SK-N-SH treated with all-trans-retinoic acid at 6 μM for 48 hours (cell line): ENCODE data around the gene HOXD1.

Experiments used
- OSR1 ChIP-seq: fragments of 250-450 bp; sonication (Bioruptor Pico); IDR thresholded peaks from 2 replicates; pipeline ENCODE4 v1.8.0; 2022; ENCODE audit warnings: moderate library complexity, mild to moderate bottlenecking, inconsistent platforms
- TCF4 ChIP-seq: fragments of 250-450 bp; sonication (Bioruptor Pico); IDR thresholded peaks from 2 replicates; pipeline ENCODE4 v1.8.0; 2021; ENCODE audit warnings: mild to moderate bottlenecking, moderate library complexity, borderline replicate concordance
- TOX ChIP-seq: fragments of 250-450 bp; sonication (Bioruptor Pico); IDR thresholded peaks from 2 replicates; pipeline ENCODE4 v1.8.0; 2021; ENCODE audit warnings: mild to moderate bottlenecking, moderate library complexity, borderline replicate concordance
- ZNF70 ChIP-seq: fragments of 450-650 bp; formaldehyde crosslinking; IDR thresholded peaks from 2 replicates; pipeline ENCODE4 v1.5.0; 2020; ENCODE audit warnings: mild to moderate bottlenecking, moderate library complexity
- TF ChIP-seq, protein P1 (sequence below): fragments of 250-450 bp; sonication (Bioruptor Pico); IDR thresholded peaks from 2 replicates; pipeline ENCODE4 v1.8.0; 2020; ENCODE audit warnings: mild to moderate bottlenecking, moderate library complexity, borderline replicate concordance
- TF ChIP-seq, protein P2 (sequence below): fragments of 250-450 bp; sonication (Bioruptor Pico); IDR thresholded peaks from 2 replicates; pipeline ENCODE4 v1.5.1; 2020; ENCODE audit warnings: low read depth, mild to moderate bottlenecking, moderate library complexity
- TF ChIP-seq, protein P3 (sequence below): fragments of 250-450 bp; sonication (Bioruptor Pico); IDR thresholded peaks from 2 replicates; pipeline ENCODE4 v1.5.0; 2020; ENCODE audit warnings: mild to moderate bottlenecking, moderate library complexity

DNA sequence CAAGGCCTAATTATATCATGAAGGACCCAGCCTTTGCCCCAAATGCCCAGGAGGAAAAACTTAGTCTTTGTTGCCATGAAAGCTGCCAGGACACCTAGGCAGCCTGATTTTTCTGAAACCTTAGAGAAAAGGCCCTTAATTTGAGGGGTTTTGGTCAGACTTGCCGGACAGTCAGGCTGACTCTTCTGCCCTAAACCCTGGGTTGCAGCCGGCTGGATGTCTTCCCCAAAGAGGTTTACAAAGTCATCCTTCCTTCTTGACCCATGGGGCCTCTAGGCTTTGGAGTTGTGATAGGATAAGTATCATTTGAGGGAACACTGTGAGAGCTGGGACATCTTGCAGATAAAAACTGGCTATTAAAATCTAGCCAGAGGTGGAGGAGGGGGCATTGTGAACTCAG lies 2.4 kb upstream of the HOXD1 start:
- TF ChIP-seq, protein P1, sequence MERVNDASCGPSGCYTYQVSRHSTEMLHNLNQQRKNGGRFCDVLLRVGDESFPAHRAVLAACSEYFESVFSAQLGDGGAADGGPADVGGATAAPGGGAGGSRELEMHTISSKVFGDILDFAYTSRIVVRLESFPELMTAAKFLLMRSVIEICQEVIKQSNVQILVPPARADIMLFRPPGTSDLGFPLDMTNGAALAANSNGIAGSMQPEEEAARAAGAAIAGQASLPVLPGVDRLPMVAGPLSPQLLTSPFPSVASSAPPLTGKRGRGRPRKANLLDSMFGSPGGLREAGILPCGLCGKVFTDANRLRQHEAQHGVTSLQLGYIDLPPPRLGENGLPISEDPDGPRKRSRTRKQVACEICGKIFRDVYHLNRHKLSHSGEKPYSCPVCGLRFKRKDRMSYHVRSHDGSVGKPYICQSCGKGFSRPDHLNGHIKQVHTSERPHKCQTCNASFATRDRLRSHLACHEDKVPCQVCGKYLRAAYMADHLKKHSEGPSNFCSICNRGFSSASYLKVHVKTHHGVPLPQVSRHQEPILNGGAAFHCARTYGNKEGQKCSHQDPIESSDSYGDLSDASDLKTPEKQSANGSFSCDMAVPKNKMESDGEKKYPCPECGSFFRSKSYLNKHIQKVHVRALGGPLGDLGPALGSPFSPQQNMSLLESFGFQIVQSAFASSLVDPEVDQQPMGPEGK, result no peak
- TF ChIP-seq TCF4 (CRISPR knock-in tag), result no peak
- TF ChIP-seq ZNF70 (CRISPR knock-in tag), result no peak
- TF ChIP-seq OSR1 (CRISPR knock-in tag), result no peak
- TF ChIP-seq, protein P2, sequence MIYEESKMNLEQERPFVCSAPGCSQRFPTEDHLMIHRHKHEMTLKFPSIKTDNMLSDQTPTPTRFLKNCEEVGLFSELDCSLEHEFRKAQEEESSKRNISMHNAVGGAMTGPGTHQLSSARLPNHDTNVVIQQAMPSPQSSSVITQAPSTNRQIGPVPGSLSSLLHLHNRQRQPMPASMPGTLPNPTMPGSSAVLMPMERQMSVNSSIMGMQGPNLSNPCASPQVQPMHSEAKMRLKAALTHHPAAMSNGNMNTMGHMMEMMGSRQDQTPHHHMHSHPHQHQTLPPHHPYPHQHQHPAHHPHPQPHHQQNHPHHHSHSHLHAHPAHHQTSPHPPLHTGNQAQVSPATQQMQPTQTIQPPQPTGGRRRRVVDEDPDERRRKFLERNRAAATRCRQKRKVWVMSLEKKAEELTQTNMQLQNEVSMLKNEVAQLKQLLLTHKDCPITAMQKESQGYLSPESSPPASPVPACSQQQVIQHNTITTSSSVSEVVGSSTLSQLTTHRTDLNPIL (CRISPR knock-in tag), result no peak
- TF ChIP-seq, protein P3, sequence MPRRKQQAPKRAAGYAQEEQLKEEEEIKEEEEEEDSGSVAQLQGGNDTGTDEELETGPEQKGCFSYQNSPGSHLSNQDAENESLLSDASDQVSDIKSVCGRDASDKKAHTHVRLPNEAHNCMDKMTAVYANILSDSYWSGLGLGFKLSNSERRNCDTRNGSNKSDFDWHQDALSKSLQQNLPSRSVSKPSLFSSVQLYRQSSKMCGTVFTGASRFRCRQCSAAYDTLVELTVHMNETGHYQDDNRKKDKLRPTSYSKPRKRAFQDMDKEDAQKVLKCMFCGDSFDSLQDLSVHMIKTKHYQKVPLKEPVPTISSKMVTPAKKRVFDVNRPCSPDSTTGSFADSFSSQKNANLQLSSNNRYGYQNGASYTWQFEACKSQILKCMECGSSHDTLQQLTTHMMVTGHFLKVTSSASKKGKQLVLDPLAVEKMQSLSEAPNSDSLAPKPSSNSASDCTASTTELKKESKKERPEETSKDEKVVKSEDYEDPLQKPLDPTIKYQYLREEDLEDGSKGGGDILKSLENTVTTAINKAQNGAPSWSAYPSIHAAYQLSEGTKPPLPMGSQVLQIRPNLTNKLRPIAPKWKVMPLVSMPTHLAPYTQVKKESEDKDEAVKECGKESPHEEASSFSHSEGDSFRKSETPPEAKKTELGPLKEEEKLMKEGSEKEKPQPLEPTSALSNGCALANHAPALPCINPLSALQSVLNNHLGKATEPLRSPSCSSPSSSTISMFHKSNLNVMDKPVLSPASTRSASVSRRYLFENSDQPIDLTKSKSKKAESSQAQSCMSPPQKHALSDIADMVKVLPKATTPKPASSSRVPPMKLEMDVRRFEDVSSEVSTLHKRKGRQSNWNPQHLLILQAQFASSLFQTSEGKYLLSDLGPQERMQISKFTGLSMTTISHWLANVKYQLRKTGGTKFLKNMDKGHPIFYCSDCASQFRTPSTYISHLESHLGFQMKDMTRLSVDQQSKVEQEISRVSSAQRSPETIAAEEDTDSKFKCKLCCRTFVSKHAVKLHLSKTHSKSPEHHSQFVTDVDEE, result no peak
- no peak for TF ChIP-seq TOX (CRISPR knock-in tag)
